HG02870 (cell line): ENCODE results near the gene BMERB1.
"Not testable (repeated sequence)": the region's sequence is repeated elsewhere in the genome, so short reads cannot be mapped to it uniquely, and the experiment has no call there.

ENCODE experiments used
- ATAC-seq: cut with Tn5 transposase; IDR thresholded peaks from one replicate; pipeline ENCODE4 v1.9.1; 2021; ENCODE audit warnings: mild to moderate bottlenecking, moderate library complexity; ENCODE audit not compliant: unreplicated experiment

The BMERB1 gene

DNA sequence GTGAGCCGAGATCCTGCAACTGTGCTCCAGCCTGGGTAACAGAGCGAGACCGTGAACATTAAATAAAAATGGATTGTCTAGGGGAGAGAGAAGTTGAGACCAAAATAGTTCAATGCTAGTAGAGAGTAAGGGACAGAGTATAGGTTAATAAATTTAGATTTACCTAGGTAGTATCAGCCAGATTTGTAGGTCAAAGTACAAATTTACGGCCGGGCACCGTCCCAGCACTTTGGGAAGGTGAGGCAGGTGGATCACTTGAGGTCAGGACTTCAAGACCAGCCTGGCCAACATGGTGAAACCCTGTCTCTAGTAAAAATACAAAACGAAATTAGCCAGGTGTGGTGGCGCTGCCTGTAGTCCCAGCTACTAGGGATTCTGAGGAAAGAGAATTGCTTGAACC lies 12.2 kb upstream of the BMERB1 start:
- no peak for ATAC-seq

DNA sequence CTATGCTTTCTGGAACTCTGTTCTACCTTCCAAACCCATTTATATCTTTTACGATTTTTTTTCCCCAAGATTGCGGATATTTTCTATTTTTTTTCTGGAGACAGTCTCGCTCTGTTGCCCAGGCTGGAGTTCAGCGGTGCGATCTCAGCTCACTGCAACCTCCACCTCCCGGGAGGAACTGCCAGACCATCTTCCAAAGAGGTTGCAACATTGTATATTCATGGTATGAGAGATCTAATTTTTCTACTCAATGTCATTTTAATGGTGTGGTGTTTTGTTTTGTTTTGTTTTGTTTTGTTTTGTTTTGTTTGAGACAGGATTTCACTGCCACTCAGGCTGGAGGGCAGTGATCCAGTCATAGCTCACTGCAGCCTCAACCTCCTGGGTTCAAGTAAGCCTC lies 8.5 kb upstream of the BMERB1 start:
- ATAC-seq, result no peak

DNA sequence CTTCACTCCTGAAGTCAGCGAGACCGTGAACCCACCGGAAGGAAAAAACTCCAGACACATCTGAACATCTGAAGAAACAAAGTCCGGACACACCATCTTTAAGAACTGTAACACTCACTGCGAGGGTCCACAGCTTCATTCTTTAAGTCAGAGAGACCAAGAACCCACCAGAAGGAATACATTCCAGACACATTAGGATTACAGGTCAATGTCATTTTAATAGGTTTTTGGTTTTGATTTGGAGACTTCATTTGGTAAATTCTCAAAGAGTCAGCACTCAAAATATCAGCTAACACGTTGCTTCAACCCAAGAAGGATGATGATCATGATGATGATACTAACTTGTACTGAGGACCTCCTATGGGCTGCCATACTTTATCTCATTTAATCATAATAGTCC lies 7.6 kb upstream of the BMERB1 start:
- no peak for ATAC-seq

DNA sequence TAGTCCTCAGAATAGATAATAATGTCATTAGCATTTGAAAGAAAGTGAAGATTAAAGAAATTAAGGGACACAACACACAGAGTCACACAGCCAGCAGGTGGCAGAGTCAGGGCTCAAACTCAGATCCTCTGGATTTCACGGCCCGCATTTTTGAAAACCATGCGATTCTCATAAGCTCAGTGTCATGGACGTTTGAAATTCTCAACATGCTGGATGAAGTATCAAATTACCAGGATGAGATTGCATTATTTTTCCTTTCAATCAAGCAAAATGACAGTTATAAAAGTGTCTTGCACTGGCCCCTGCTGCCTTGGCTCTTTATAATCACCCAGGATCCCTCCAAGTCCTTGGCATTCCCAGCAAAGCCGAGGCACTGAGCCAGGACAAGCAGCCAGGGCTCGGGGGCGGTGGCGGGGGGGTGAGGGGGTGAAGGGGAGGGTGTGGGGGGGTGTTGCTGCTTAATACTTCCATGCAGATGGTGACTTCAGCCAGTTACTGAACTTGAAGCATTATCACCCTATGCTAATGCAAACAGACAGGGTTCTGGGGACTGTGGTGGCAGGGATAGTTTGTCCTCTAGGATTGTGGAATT lies 6.6 kb upstream of the BMERB1 start:
- ATAC-seq, result no peak

DNA sequence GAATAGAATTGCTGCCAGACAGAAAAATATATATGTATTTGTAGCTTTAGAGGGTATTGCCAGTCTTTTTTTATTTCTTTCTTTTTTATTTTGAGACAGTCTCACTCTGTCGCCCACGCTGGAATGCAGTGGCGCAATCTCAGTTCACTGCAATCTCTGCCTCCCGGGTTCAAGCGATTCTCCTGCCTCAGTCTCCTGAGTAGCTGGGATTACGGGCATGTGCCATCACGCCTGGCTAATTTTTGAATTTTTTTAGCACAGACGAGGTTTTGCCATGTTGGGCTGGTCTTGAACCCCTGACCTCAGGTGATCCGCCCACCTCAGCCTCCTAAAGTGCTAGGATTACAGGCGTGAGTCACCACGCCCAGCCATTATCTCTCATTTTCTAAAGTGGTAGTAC lies 3.5 kb upstream of the BMERB1 start:
- not testable (repeated sequence) for ATAC-seq

DNA sequence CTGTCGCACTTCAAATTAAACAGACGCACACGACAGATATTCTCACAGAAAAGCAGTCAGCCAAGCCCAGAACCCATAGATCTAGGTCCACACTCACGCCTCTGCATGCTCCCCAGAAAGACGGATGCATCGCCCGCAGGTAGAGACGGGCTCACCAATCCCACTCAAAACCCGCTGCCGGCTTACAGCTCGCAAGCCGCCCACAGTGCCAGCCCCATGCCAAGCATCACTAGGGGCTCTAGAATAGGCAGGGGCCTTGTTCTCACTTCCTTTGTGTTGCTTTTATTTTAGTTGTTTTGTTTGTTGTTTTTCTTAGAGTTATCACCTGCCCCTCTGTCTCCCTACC lies 336 bp upstream of the BMERB1 start:
- ATAC-seq, result no peak

DNA sequence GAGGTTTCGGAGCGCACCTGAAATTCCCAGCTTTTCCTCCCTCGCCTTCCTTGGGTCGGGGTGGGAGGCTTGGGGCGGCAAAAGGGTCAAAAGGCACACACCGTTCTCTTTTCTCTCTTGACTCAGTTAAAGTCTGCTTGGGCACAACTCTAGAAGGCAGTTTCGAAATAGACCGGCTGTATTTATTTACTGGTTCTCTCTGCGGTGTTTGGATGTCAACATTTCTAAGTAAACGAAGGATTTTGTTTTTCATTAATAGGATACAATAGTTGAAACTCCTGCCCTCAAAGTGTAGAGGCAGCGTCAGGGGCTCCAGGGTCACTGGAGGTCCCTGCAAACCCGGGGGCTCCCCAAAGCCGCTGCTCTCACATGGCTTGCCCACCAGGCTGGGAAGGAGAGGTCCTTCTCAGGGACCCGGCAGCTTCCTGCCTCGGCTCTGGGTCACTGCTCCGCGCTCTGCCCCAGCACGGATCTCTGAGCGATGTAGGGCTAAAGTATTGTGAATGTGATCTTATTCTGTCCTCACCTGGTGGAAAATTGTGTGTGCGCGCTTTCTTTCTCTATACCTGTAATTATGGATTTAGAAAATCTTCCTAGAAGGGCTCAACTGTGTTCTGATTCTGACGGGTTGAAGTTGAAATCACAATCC lies 952 bp downstream of the BMERB1 start:
- no peak for ATAC-seq

DNA sequence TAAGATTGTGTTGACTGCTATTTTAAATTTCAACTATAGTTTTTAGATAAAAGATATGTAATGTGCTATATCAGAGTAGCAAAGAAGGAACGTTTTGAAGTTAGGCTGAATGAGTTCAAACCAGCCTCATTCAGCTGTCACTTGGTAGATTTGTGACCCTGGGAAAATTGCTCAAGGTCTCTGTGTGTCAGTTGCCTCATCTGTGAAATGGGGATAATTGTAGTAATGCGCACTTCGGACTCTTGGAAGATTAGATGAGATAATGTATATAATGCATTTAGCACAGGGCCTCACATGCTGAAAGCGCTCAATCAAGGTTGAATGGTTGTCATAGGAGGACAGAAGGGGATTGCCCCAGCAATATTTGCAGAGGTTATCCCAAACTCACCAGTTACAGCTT lies 4.7 kb downstream of the BMERB1 start:
- ATAC-seq, result no peak

DNA sequence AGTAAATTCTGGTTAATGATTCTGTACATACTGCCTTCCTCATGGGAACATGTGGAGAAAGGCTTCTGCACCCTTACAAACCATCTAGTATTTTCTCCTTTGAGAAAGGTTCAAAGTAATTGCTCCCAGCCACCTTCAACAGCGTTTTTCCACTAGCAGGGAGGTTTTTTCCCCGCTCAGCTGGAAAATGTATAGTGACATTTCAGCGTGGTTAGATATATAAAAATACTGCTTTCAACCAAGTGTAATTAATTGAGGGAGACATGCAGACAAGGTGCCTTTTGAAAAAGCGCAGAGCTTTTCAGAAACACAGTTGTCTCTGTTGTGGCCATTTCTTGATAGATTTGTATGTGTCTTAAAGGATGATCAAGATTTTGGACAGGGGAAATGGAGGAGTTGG lies 5.1 kb downstream of the BMERB1 start:
- ATAC-seq, result no peak

DNA sequence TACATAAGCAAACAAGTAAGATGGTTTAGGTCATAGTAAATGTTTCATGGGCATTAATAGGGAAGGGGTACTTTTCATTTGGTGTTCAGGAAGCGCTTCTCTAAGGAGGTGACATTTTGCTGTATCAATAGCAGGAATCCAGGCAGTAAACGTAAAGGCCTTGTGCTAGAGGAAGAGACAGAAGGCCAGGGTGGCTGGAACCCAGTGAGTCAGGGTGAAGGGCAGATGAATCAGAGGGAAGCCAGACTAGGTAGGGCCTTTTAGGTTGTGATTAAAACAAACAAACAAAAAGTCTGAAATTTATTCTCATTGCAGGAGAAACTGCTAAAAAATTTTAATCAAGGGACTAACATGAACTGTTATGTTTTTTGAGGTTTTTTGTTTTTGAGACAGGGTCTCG lies 6.5 kb downstream of the BMERB1 start:
- no peak for ATAC-seq

DNA sequence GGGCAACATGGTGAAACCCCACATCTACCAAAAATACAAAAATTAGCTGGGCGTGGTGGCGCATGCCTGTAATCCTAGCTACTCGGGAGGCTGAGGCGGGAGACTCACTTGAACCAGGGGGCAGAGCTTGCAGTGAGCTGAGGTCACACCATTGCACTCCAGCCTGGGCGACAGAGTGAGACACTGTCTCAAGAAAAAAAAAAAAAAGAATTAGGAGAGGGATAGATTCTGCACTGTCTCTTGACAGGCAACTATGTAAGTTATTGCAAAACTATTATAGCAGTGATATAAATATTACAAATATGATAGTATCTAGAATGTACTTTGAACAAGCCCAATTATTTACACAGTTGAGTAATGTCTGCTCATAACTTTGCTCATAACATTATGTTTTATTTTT lies 7.8 kb downstream of the BMERB1 start:
- ATAC-seq, result not testable (repeated sequence)

DNA sequence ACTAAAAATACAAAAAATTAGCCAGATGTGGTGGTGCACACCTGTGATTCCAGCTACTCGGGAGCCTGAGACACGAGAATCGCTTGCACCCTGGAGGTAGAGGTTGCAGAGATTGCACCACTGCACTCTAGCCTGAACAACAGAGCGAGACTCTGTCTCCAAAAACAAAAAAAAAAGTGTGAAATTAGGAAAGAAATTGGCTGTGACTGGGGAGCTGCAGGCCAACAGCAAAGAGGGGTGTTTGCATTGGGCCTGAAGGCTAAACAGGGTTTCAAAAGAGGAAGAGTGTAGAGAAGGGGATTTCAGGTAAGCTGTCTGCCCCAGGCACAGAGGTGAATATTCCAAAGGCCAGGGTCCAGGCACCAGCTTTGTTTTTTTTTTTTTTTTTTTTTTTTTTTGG lies 9.4 kb downstream of the BMERB1 start:
- ATAC-seq, result no peak

DNA sequence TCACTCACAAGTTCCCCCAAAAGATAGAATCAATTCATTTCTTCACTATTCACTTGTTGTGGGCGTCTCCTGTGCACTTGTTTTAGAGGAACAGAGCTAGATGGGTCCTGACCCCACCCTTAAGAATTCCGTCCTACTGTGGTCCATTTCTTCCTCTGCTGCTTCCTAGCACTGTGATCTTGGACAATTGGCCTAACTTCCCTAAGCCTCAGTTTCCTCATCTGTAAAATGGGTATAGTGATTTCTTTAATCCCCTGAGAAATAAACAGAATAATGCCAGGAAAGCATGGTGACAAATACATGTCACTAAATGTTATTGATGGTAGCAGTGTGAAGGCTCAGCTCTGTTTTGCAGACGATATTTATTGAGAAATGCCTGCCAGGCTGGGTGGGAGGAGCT lies 9.9 kb downstream of the BMERB1 start:
- ATAC-seq, result no peak

DNA sequence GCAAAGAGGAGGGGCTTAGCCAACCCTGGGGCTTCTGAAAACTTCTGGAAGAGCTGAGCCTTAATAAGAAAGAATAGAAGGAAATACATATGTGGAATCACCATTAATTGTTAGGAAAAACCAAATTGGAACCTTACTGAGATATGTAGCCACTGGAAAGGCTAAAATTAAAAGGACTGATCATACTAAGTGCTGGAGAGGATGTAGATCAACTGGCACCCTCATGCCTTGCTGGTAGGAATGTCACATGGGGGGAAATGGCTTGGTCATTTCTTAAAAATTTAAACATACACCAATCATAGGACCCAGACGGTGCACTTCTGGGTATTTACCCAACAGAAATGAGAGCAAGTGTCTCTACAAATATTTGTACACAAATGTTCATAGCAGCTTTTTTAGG lies 11.1 kb downstream of the BMERB1 start:
- ATAC-seq, result no peak

DNA sequence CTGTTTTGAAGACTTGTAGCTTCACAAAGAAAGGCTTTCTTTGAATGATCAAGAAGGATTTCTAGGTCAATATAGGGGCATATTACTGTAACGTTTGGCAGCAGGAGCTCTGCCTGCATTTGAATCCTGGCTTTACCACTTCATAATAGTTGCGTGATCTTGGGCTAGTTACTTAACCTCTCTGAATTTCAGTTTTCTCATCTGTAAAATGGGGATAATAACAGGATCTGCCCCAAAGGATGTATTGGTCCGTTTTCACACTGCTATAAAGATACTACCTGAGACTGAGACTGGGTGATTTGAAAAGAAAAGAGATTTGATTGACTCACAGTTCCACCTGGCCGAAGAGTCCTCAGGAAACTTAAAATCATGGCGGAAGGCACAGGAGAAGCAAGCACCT lies 12.5 kb downstream of the BMERB1 start:
- no peak for ATAC-seq

DNA sequence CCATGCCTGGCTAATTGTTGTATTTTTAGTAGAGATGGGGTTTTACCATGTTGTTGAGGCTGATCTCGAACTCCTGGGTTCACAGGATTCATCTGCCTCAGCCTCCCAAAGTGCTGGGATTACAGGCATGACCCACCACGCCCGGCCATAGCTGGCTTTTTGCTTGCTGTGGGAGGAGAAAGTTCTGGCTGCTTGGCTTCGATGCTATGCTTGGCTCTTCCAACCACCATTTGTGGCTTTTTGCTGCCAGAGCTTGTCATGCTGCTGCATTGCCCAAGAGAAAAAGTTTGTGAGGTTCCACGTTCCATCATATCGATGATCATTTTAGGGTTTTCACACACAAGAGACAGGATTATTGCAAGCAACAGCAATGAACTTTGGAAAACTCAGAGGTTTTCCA lies 16.2 kb downstream of the BMERB1 start:
- ATAC-seq, result no peak

DNA sequence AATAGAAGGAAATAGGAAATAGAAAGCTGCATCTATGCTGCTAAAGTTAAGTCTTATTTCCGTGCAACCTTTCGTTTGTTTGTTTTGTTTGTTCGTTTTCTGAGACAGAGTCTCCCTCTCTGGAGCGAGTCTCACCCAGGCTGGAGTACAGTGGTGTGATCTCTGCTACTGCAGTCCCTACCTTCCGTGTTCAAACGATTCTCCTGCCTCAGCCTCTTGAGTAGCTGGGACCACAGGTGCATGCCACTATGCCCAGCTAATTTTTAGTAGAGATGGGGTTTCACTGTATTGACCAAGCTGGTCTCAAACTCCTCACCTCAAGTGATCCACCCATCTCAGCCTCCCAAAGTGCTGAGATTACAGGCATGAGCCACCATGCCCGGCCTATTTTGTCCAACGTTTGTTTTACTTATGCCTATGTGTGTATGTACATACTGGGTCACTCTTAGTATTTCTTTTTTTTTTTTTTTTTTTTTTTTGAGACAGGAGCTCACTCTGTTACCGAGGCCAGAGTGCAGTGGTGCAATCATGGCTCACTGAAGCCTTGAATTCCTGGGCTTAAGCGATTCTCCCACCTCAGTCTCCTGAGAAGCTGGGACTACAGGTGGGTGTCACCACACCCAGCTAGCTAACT lies 16.8 kb downstream of the BMERB1 start:
- no peak for ATAC-seq

DNA sequence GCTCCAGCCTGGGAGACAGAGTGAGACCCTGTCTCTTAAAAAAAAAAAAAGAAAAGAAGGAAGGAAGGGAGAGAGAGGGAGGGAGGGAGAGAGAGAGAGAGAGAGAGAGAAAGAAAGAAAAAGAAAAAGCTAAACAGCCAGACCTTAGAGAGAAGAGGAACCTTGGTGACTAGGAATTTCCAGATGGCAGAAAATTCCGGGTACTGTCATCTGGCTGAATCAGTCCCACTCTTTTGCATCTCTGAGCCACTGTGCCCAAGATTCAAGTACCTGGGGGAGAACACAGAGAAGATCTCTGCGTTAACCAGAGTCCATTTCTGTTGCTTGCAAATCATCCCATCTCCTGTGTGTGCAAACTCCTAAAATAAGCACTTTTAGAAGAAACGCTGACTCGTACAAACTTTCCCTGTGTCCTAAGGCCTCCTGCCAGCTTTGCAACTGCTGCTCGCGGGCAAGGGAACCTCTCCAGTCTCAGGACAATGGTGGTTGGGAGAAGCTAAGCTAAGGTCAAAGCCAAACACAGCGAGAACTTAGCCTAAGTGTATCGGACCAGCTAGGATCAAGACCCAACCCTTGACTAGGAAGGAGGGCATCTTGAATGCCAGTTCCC lies 18.0 kb downstream of the BMERB1 start:
- no peak for ATAC-seq

DNA sequence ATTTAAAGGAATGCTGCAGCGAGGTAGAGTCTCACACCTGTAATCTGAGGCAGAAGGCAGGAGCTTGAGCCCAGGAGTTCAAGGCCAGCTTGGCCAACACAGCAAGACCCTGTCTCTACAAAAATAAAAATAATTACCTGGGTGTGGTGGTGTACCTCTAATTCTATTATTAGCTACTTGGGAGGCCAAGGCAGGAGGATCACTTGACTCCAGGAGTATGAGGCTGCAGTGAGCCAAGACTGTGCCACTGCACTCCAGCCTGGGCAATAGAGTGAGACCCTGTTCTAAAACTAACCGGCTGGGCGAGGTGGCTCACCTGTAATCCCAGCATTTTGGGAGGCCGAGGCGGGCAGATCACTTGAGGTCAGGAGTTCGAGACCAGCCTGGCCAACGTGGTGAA lies 18.9 kb downstream of the BMERB1 start:
- ATAC-seq, result not testable (repeated sequence)

DNA sequence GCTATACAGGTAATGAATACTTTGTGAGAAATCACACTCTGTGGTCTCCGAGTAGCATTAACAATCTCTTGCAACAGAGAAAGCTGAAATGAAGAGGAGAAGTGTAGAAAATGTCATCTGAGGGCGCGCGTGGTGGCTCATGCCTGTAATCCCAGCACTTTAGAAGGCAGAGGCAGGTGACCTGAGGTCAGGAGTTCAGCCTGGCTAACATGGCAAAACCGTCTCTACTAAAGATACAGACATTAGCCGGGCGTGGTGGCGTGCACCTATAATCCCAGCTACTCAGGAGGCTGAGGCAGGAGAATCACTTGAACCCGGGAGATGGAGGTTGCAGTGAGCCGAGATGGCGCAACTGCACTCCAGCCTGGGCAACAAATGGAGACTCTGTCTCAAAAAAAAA lies 20.5 kb downstream of the BMERB1 start:
- ATAC-seq, result not testable (repeated sequence)

DNA sequence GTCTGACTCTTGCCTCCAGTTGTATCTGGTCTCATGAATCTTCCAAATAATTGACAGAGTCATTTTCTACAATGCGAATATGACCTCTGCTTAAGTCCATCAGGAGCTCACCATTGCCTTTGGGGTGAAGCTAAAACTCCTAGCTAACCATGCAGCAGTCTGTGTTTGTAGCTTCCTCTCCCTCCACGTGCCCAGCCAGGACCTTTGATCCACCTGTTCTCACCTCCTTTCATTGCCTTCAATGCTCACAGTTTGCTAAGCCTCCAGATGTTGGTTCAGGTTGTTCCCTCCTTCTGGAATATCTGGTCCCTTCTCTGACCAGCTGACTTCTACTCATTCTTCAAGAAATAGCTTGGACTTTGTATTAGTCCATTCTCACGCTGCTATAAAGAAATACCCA lies 23.0 kb downstream of the BMERB1 start:
- no peak for ATAC-seq

DNA sequence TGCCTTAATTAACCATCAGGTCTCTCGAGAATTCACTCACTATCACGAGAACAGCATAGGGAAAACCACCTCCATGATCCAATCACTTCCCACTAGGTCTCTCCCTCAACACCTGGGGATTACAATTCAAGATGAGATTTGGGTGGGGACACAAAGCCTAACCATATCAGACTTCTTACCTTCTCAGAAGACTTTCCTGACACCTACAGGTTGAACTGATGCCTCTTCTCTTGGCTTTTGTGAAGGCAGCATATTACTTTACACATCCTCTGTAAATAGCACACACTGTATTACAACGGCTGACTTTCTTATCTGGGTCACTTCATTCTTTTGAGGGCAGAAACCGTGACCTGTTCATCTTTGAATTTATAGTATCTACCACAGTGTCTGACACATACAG lies 23.6 kb downstream of the BMERB1 start:
- no peak for ATAC-seq
